Measurements from ENCODE around the gene RBPJL. TPM values are rescaled to one million over a fixed set of nuclear protein-coding genes. Genes with fewer than 3 reads are reported as not detected.

Gene RBPJL
- total RNA-seq, 1 donor from 2014 or later, result not detected

DNA sequence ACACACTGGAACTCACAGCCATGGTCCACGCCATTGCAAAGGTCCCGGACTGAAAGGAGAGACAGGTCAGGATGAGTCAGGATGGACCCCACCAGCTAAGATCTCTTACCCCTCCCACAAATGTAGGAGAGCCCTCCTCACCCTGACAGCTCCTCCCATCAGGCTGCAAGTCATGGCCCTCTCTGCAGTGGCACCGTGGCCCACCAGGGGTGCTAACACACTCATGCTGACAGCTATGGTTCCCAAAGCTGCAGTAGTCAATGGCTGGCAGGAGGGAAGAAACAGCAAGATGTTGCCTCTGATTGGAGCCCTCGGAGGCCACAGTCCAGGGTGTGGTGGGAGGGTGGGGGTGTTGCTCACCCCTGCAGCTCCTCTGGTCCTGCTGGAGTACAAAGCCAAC is 5.7 kb upstream of the RBPJL start:
- peaks cover 5% of the 10 kb centered on the region for H3K27me3 ChIP-seq (ENCODE audit: control insufficient read depth, insufficient read depth, low read length)
- no peak overlapping the region for H3K4me3 ChIP-seq (ENCODE audit: low read depth, low read length)
- no peaks in the 10 kb centered on the region for H3K36me3 ChIP-seq (ENCODE audit: control insufficient read depth, insufficient read depth, low read length)
- TF ChIP-seq CTCF (IDR thresholded peaks at IDR 0.05; ENCODE audit: insufficient read depth, low read length, severe bottlenecking), result peak; percentile 30
- peak; percentile 31 for DNase-seq (ENCODE audit: low read depth)
- FAIRE-seq, result no peak

- peaks cover 8% of the 10 kb centered on the region for H3K27me3 ChIP-seq (ENCODE audit: control insufficient read depth, insufficient read depth, low read length)
- no peaks in the 10 kb centered on the region for H3K36me3 ChIP-seq (ENCODE audit: control insufficient read depth, insufficient read depth, low read length)
- no peak overlapping the region for H3K4me3 ChIP-seq (ENCODE audit: low read depth, low read length)
- TF ChIP-seq CTCF (IDR thresholded peaks at IDR 0.05; ENCODE audit: insufficient read depth, low read length, severe bottlenecking), result no peak
- DNase-seq (ENCODE audit: low read depth) (no peak), FAIRE-seq (no peak)
Observed at GRCh38 chr20:45301824-45302271, 4.8 kb upstream of the RBPJL start.

DNA sequence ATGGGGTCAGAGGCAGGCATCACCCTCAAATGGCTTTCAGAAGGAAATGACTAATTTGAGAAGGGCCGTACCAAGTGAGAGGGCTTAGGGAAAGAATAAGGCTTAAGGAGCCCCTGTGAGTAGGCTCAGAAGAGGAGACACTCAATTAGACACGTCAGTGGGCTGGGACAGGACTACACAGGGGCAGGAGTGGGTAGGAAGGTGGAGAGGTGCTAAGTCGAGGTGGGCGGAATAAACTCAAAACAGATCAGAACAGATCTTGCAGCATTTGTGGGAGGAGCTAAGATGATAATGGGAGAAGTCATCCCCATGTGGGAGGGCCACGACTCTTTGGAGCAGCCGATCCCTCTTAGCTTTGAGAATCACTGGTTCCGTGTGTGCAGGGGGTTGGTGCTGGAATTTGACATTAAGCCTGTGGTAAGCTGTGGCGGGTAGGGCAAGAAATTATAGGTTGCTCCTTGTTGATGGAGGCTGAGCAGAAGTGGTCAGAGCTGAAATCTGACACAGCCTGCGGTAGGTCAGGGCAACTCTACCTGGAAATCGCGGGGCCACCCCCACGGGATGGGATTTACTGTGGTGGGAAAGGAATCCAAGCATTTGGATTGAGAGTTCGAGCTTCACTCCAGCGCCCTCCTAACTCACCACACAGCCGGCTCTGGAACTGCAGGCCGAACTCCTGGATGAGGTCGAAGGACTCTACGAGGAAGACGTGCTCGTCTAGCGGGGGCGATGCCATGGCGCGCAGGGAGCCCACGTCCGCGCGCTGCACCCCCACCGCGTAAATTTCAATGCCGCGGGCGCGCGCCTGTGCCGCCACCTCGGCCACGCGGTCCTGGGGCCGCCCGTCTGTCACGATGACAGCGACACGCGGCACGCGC is 2.8 kb upstream of the RBPJL start:
- no peak for FAIRE-seq
- H3K27me3 ChIP-seq (ENCODE audit: control insufficient read depth, insufficient read depth, low read length), result peaks cover 11% of the 10 kb centered on the region
- no peak for TF ChIP-seq CTCF (IDR thresholded peaks at IDR 0.05; ENCODE audit: insufficient read depth, low read length, severe bottlenecking)

DNA sequence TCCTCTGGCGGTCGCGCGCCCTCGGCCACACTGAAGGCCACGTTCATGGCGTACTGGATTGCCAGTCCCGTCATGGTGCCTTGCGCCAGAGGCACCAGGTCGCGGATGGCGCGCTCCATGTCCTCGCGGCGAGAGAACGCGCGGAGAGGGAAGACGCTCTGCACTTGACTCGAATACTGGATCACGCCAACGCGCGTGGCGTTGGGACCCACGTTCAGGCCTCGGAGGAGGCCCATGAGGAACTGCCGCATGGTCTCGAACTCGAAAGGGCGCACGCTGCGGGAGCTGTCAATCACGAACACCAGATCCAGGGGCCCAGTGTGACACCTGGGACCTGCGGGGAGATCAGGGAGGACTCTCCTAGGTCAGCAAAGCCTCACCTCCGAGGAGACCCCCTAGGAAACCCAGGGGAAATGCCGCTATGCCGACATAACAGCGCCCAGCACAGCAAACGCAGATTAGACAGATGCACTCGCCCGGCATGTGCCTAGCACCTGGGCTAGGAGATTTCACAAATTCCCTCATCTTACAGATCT is 2.1 kb upstream of the RBPJL start:
- H3K27me3 ChIP-seq (ENCODE audit: control insufficient read depth, insufficient read depth, low read length), result peaks cover 11% of the 10 kb centered on the region
- FAIRE-seq (no peak), DNase-seq (ENCODE audit: low read depth) (no peak)
- no peak overlapping the region for H3K4me3 ChIP-seq (ENCODE audit: low read depth, low read length)
- no peak for TF ChIP-seq CTCF (IDR thresholded peaks at IDR 0.05; ENCODE audit: insufficient read depth, low read length, severe bottlenecking)
- H3K36me3 ChIP-seq (ENCODE audit: control insufficient read depth, insufficient read depth, low read length), result no peaks in the 10 kb centered on the region

More for the DNA sequence above, 2.8 kb upstream of the RBPJL start:
- DNase-seq (ENCODE audit: low read depth), result no peak
- H3K4me3 ChIP-seq (ENCODE audit: low read depth, low read length), result no peak overlapping the region
- H3K36me3 ChIP-seq (ENCODE audit: control insufficient read depth, insufficient read depth, low read length), result no peaks in the 10 kb centered on the region

- Histone ChIP-seq H3K36me3 (ENCODE audit: control insufficient read depth, insufficient read depth, low read length) (no peaks in the 10 kb centered on the region), H3K27me3 (ENCODE audit: control insufficient read depth, insufficient read depth, low read length) (peaks cover 11% of the 10 kb centered on the region), H3K4me3 (ENCODE audit: low read depth, low read length) (no peak overlapping the region)
- DNase-seq (ENCODE audit: low read depth), result no peak
- no peak for TF ChIP-seq CTCF (IDR thresholded peaks at IDR 0.05; ENCODE audit: insufficient read depth, low read length, severe bottlenecking)
- FAIRE-seq, result no peak
Observed at GRCh38 chr20:45305262-45305661, 1.4 kb upstream of the RBPJL start.
